GM21576 (cell line): Measurements from ENCODE around the gene RALGPS1.
"Not testable (repeated sequence)": the region's sequence is repeated elsewhere in the genome, so short reads cannot be mapped to it uniquely, and the experiment has no call there.

ENCODE experiments used
- ATAC-seq: cut with Tn5 transposase; IDR thresholded peaks from one replicate; pipeline ENCODE4 v1.9.1; 2021; ENCODE audit warnings: mild to moderate bottlenecking, moderate library complexity; ENCODE audit not compliant: unreplicated experiment

The RALGPS1 gene

GRCh38 chr9:127168756-127169574, 254.4 kb downstream of the RALGPS1 start:
- ATAC-seq = no peak

- ATAC-seq = no peak
Observed at GRCh38 chr9:127169575-127169883, 254.9 kb downstream of the RALGPS1 start.

GRCh38 chr9:127170103-127170502, 255.5 kb downstream of the RALGPS1 start:
- no peak for ATAC-seq

GRCh38 chr9:127170652-127171051, 256.1 kb downstream of the RALGPS1 start:
- no peak for ATAC-seq

- ATAC-seq = not testable (repeated sequence)
Observed at GRCh38 chr9:127171348-127171747, 256.8 kb downstream of the RALGPS1 start.

GRCh38 chr9:127172066-127172707, 257.6 kb downstream of the RALGPS1 start:
- ATAC-seq = no peak

GRCh38 chr9:127173063-127173462, 258.5 kb downstream of the RALGPS1 start:
- ATAC-seq = no peak

- ATAC-seq = no peak
Observed at GRCh38 chr9:127174386-127175318, 260.1 kb downstream of the RALGPS1 start.

- no peak for ATAC-seq
Observed at GRCh38 chr9:127175319-127175715, 260.7 kb downstream of the RALGPS1 start.

GRCh38 chr9:127175764-127176163, 261.2 kb downstream of the RALGPS1 start:
- ATAC-seq = no peak

- no peak for ATAC-seq
Observed at GRCh38 chr9:127176631-127177030, 262.0 kb downstream of the RALGPS1 start.

GRCh38 chr9:127177231-127177630, 262.6 kb downstream of the RALGPS1 start:
- ATAC-seq = no peak

- ATAC-seq = no peak
Observed at GRCh38 chr9:127177665-127178265, 263.2 kb downstream of the RALGPS1 start.

- no peak for ATAC-seq
Observed at GRCh38 chr9:127178686-127179632, 264.4 kb downstream of the RALGPS1 start.

GRCh38 chr9:127179633-127180441, 265.3 kb downstream of the RALGPS1 start:
- ATAC-seq = no peak

GRCh38 chr9:127180457-127181314, 266.1 kb downstream of the RALGPS1 start:
- no peak for ATAC-seq

- ATAC-seq = no peak
Observed at GRCh38 chr9:127181315-127181580, 266.7 kb downstream of the RALGPS1 start.

GRCh38 chr9:127181595-127182190, 267.1 kb downstream of the RALGPS1 start:
- no peak for ATAC-seq
